GM18499 (cell line): ENCODE measurements around the gene GOLGA8N.

Experiments used
- ATAC-seq: cut with Tn5 transposase; IDR thresholded peaks from one replicate; pipeline ENCODE4 v1.9.1; 2021; ENCODE audit warnings: moderate number of reproducible peaks; ENCODE audit not compliant: insufficient read depth, unreplicated experiment

Gene GOLGA8N

GRCh38 chr15:32649342-32649741 is 56.1 kb downstream of the GOLGA8N start:
- ATAC-seq = no peak

DNA sequence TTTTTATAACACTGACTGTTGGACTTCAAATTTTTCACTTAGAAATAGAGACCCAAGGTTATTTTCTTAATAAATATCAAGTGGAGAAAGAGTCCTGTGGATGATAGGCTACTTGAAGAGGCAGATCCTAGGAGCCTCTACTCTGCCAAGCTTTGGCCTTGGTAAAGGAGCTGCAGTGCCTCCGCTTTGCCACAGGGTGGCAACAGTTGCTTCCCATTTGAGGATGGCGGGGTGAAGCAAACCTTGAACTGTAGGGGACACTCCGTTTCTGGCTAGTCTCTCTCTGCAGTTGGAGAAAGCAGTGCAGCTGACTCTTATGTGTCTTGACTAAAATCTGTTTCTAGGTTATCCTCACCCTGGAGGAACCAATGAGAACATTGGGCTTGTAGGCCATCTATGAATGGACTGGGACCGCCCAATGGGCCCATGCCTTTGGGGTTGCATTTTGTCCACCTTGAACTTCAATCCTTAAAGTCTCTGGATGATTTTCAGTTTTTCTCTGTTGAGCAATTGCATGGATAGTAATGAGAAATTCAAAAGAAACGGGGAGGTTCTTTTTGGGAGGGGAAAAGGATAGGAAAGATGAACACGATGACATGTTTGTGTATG is 58.1 kb downstream of the GOLGA8N start:
- peak; percentile 63 for ATAC-seq

- no peak for ATAC-seq
Observed at GRCh38 chr15:32652178-32652577, 58.9 kb downstream of the GOLGA8N start.

- ATAC-seq = no peak
Observed at GRCh38 chr15:32656091-32656490, 62.8 kb downstream of the GOLGA8N start.

- no peak for ATAC-seq
Observed at GRCh38 chr15:32656496-32656895, 63.2 kb downstream of the GOLGA8N start.
